Measurements from ENCODE around the gene PRPS1. TPM values are rescaled to one million over a fixed set of nuclear protein-coding genes. Genes with fewer than 3 reads are reported as not detected.

The PRPS1 gene
- total and polyA plus RNA-seq, 4 donors, result 13.3 to 32.2 (median 26.1) TPM

DNA sequence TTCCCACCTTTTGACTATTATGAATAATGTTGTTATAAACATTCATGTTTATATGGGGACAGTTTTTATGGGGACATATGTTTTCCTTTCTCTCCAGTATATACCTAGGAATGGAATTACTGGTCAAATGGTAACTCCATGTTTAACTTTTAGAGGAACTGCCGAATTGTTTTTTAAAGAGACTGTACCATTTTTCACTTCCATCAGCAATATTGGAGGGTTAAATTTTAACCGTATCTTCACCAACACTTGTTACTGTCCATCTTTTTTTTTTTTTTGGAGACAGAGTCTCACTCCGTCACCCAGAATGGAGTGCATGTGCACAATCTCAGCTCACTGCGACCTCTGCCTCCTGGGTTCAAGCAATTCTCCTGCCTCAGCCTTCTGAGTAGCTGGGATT, 46.4 kb upstream of the PRPS1 start (continued):
- no peak for TF ChIP-seq CTCF (IDR thresholded peaks at IDR 0.05; ENCODE audit: low read depth, low read length, missing input control)

DNA sequence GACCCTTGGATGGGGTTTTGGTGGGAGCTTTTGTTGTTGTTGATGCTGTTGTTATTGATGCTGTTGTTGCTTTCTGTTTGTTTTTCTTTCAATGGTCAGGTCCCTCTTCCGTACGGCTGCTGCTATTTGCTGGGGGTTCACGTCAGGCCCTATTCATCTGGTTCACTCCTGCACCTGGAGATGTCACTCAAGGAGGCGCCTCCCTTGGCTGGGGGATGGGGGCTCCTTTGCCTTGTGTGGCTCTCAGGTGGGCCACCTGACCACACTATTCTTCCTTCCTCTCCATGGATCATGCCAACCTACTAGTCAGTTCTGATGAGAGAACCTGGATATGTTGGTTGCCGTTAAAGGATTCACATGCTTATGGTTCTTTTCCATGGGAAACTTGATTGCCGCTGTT, 39.1 kb upstream of the PRPS1 start:
- no peak overlapping the region for H3K9ac ChIP-seq (ENCODE audit: low read depth in 1 of 2, low read length in 2 of 2)
- H3K4me1 ChIP-seq (ENCODE audit: control insufficient read depth in 4 of 4, insufficient read depth in 4 of 4, low read length in 3 of 4), result no peaks in the 10 kb centered on the region
- H3K4me3 ChIP-seq (ENCODE audit: low read depth in 1 of 3, low read length in 3 of 3), result no peak overlapping the region
- 95% methylated on average over 6 of the region's 6 CpGs for WGBS
- no peak for DNase-seq (ENCODE audit: low spot score)
- no peak for TF ChIP-seq CTCF (IDR thresholded peaks at IDR 0.05; ENCODE audit: low read depth, low read length, missing input control)
- TF ChIP-seq HNF4A (conservative IDR thresholded peaks at IDR 0.05), result no peak
- no peak for TF ChIP-seq RXRA (IDR thresholded peaks at IDR 0.05)
- no peak for TF ChIP-seq ZBTB33 (IDR thresholded peaks at IDR 0.05)
- TF ChIP-seq REST (IDR thresholded peaks at IDR 0.05), result no peak
- H3K9me3 ChIP-seq (ENCODE audit: control insufficient read depth in 4 of 4, low read length in 3 of 4), result no peaks in the 10 kb centered on the region
- H3K27me3 ChIP-seq (ENCODE audit: control insufficient read depth in 4 of 4, insufficient read depth in 4 of 4, low read length in 3 of 4), result peaks cover 0 to 2% (median 0%) of the 10 kb centered on the region in 4 donors
- no peak overlapping the region for H3K27ac ChIP-seq (ENCODE audit: low read depth in 1 of 2, low read length in 2 of 2)
- H3K36me3 ChIP-seq (ENCODE audit: control insufficient read depth in 4 of 4, insufficient read depth in 3 of 4, low read depth in 1 of 4, low read length in 3 of 4), result no peaks in the 10 kb centered on the region

GRCh38 chrX:107596651-107597050, 31.7 kb upstream of the PRPS1 start:
- no peak for TF ChIP-seq MAX (IDR thresholded peaks at IDR 0.05)
- no peak for TF ChIP-seq NR2F2 (IDR thresholded peaks at IDR 0.05)
- TF ChIP-seq GABPA (IDR thresholded peaks at IDR 0.05 in 1 of 2, conservative IDR thresholded peaks at IDR 0.05 in 1 of 2), result no peak
- no peak for TF ChIP-seq SP1 (IDR thresholded peaks at IDR 0.05)
- no peak for TF ChIP-seq JUND (IDR thresholded peaks at IDR 0.05)
- no peak for TF ChIP-seq FOXA1 (IDR thresholded peaks at IDR 0.05)
- TF ChIP-seq YY1 (IDR thresholded peaks at IDR 0.05), result no peak
- TF ChIP-seq RAD21 (IDR thresholded peaks at IDR 0.05), result no peak
- TF ChIP-seq HNF4G (IDR thresholded peaks at IDR 0.05), result no peak
- no peak for TF ChIP-seq REST (IDR thresholded peaks at IDR 0.05)
- no peak for TF ChIP-seq EGR1 (IDR thresholded peaks at IDR 0.05; ENCODE audit: low read depth in 2 of 2)
- no peak for TF ChIP-seq HNF4A (conservative IDR thresholded peaks at IDR 0.05)
- TF ChIP-seq TAF1 (conservative IDR thresholded peaks at IDR 0.05), result no peak
- TF ChIP-seq RXRA (IDR thresholded peaks at IDR 0.05), result no peak
- H3K4me3 ChIP-seq (ENCODE audit: low read depth in 1 of 3, low read length in 3 of 3), result no peak overlapping the region
- no peaks in the 10 kb centered on the region for H3K9me3 ChIP-seq (ENCODE audit: control insufficient read depth in 4 of 4, low read length in 3 of 4)
- H3K27ac ChIP-seq (ENCODE audit: low read depth in 1 of 2, low read length in 2 of 2), result no peak overlapping the region
- peaks cover 0 to 2% (median 0%) of the 10 kb centered on the region in 4 donors for H3K27me3 ChIP-seq (ENCODE audit: control insufficient read depth in 4 of 4, insufficient read depth in 4 of 4, low read length in 3 of 4)
- no peaks in the 10 kb centered on the region for H3K4me1 ChIP-seq (ENCODE audit: control insufficient read depth in 4 of 4, insufficient read depth in 4 of 4, low read length in 3 of 4)
- WGBS, result 69% methylated on average over 4 of the region's 4 CpGs
- H3K9ac ChIP-seq (ENCODE audit: low read depth in 1 of 2, low read length in 2 of 2), result no peak overlapping the region
- H3K36me3 ChIP-seq (ENCODE audit: control insufficient read depth in 4 of 4, insufficient read depth in 3 of 4, low read depth in 1 of 4, low read length in 3 of 4), result no peaks in the 10 kb centered on the region
- no peak for DNase-seq (ENCODE audit: low spot score)

Data from liver (tissue), 9 donors.